HG03139 (cell line): ENCODE measurements around the gene HAT1.
"Not testable (repeated sequence)": the region's sequence is repeated elsewhere in the genome, so short reads cannot be mapped to it uniquely, and the experiment has no call there.

ENCODE experiments used
- ATAC-seq: cut with Tn5 transposase; IDR thresholded peaks from one replicate; pipeline ENCODE4 v1.9.1; 2021; ENCODE audit not compliant: unreplicated experiment

The HAT1 gene

GRCh38 chr2:171968509-171968908 lies 46.2 kb downstream of the HAT1 start:
- ATAC-seq, result no peak

- ATAC-seq, result no peak
Observed at GRCh38 chr2:171972329-171972982, 50.2 kb downstream of the HAT1 start.

GRCh38 chr2:171979103-171979502 lies 56.8 kb downstream of the HAT1 start:
- ATAC-seq, result no peak

- not testable (repeated sequence) for ATAC-seq
Observed at GRCh38 chr2:171983924-171984323, 61.7 kb downstream of the HAT1 start.

- no peak for ATAC-seq
Observed at GRCh38 chr2:171985076-171985475, 62.8 kb downstream of the HAT1 start.

GRCh38 chr2:171986778-171987177 lies 64.5 kb downstream of the HAT1 start:
- ATAC-seq, result no peak

- no peak for ATAC-seq
Observed at GRCh38 chr2:171991027-171991426, 68.8 kb downstream of the HAT1 start.

GRCh38 chr2:171995586-171995985 lies 73.3 kb downstream of the HAT1 start:
- no peak for ATAC-seq

- ATAC-seq, result no peak
Observed at GRCh38 chr2:171996021-171996420, 73.8 kb downstream of the HAT1 start.

- ATAC-seq, result not testable (repeated sequence)
Observed at GRCh38 chr2:171997031-171997430, 74.8 kb downstream of the HAT1 start.

- no peak for ATAC-seq
Observed at GRCh38 chr2:171999161-171999560, 76.9 kb downstream of the HAT1 start.

GRCh38 chr2:171999604-172000469 lies 77.6 kb downstream of the HAT1 start, which contains the start of gene METAP1D:
TSS of gene METAP1D (plus strand) at chr2:171999953. CDS start at chr2:171999970, 17 bp downstream.
- ATAC-seq, result peak; percentile 97

- ATAC-seq, result no peak
Observed at GRCh38 chr2:172000696-172001361, 78.6 kb downstream of the HAT1 start.

- no peak for ATAC-seq
Observed at GRCh38 chr2:172007372-172007771, 85.1 kb downstream of the HAT1 start.

- ATAC-seq, result no peak
Observed at GRCh38 chr2:172009823-172010222, 87.6 kb downstream of the HAT1 start.

GRCh38 chr2:172011812-172012575 lies 89.7 kb downstream of the HAT1 start:
- no peak for ATAC-seq

GRCh38 chr2:172012677-172013391 lies 90.6 kb downstream of the HAT1 start:
- ATAC-seq, result no peak

- peak; percentile 79 for ATAC-seq
Observed at GRCh38 chr2:172013396-172013795, 91.1 kb downstream of the HAT1 start.

GRCh38 chr2:172021074-172021931 lies 99.0 kb downstream of the HAT1 start:
- no peak for ATAC-seq
